GM12872 (cell line): ENCODE results near the gene RIC8A.

Experiments
- TF ChIP-seq, protein P1 (sequence below): IDR thresholded peaks from 3 replicates; pipeline ENCODE4 v1.5.1; 2011; ENCODE audit warnings: low read depth, mild to moderate bottlenecking, low read length, moderate library complexity; ENCODE audit not compliant: insufficient read depth

Gene RIC8A

DNA sequence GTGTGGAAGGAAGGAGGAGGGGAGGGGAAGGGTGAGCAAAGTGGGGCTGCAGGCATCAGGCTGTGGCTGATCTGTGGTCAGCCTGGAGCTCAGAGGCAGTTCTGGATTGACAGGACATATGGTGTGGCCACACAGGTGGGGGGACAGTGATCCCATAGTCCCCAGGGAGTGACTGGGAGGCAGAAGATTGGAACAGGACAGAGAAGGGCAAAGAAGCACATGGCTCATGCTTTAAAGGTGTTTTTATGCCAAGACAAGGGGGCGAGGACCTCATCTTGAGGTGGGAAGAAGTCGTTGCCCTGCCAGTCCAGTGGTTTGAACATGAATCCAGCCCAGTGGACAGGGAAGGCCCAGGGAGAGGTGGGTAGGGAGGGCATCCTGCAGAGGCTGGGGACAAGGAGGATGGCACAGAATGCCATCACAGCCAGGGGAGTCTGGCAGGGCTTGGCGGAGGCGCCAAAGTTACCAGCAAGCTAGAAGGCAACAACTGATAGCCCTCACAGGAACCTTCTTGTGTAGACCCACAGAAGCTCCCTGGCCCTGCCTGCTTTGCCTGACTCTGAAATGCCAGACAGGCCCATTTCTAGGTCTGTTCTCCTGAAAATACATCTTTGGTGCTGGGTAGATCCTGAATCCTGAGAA lies 3.4 kb upstream of the RIC8A start:
- TF ChIP-seq, protein P1, sequence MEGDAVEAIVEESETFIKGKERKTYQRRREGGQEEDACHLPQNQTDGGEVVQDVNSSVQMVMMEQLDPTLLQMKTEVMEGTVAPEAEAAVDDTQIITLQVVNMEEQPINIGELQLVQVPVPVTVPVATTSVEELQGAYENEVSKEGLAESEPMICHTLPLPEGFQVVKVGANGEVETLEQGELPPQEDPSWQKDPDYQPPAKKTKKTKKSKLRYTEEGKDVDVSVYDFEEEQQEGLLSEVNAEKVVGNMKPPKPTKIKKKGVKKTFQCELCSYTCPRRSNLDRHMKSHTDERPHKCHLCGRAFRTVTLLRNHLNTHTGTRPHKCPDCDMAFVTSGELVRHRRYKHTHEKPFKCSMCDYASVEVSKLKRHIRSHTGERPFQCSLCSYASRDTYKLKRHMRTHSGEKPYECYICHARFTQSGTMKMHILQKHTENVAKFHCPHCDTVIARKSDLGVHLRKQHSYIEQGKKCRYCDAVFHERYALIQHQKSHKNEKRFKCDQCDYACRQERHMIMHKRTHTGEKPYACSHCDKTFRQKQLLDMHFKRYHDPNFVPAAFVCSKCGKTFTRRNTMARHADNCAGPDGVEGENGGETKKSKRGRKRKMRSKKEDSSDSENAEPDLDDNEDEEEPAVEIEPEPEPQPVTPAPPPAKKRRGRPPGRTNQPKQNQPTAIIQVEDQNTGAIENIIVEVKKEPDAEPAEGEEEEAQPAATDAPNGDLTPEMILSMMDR = no peak

DNA sequence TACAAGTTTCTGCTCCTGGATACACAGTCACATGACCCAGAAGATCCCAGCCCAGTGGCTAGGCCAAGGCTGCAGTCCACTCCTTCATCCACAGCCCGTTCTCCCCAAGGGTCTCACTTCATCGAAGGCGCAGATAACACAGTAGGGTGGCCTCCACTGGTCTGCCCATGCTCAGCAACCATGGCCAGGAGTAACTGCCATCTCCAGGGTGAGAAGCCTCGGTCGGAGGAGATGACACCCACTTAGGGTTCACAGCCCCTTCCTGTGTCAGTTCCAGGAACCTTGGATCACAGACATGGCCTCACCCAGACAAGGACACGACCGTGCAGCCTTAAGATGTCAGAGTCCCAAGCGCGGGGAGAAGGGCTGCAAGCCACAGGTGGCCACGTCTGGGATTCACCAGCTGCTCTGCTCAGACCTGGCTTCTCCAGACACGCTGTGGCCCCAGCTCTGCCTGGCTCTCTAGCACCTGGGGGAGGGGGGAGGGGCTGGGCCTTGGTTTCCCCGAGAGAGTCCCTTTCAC lies 2.9 kb upstream of the RIC8A start:
- TF ChIP-seq, protein P1 = no peak

DNA sequence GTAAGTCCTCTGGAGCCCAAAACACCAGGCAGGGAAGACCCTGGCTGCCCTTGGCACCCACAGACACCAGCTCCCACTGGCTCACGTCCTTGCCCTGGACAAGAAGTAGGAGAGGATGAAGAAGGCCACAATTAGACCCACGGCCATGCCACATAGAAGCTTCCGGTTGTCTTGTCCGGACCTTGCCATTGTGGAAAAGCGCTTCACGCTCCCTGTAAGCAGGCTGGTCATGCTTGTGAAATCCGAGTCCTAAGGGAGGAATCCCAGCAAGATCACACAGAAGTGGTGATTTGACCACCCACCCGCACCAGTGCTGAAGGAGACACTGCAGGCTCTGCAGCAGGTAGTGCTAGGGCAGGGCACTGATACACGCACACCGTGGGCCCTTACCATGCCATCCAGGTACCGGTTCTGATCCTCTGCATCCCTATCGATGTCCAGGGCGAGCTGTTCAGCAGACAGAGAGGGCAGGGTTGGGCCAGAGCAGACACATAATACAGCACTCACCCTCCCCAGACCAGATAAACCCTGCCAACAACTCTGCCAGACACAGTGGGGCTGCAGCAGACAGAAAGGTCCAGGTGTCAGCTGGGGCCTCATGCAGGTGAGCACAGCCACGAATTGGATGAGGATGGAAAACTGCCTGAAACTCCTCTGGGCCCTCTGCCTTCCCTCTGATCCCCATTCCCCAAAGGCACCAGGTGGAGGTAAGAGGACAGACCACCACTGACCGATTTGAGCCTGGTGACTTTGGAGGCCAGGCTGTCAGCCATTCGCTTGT lies 2.1 kb upstream of the RIC8A start:
- TF ChIP-seq, protein P1 = no peak

GRCh38 chr11:206002-206384 lies 1.5 kb upstream of the RIC8A start:
- TF ChIP-seq, protein P1 = no peak

- TF ChIP-seq, protein P1 = no peak
Measured at GRCh38 chr11:206526-207207, 841 bp upstream of the RIC8A start.

DNA sequence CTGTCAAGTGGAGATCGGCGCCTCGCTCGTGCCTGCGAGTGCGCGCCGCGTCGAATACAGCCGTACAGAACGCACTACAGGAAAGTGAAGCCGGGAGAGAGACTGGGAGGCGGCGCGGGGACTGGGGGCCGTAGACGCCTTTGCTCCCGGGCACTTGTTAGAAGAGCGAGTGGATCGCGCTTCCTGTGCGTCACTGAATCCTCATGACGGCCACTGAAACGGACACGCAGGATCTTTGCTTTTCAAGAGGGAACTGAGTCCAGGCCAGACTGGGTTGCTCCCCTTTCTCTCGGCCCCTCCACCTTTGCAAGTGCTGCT lies 314 bp downstream of the RIC8A start:
- TF ChIP-seq, protein P1 = no peak

DNA sequence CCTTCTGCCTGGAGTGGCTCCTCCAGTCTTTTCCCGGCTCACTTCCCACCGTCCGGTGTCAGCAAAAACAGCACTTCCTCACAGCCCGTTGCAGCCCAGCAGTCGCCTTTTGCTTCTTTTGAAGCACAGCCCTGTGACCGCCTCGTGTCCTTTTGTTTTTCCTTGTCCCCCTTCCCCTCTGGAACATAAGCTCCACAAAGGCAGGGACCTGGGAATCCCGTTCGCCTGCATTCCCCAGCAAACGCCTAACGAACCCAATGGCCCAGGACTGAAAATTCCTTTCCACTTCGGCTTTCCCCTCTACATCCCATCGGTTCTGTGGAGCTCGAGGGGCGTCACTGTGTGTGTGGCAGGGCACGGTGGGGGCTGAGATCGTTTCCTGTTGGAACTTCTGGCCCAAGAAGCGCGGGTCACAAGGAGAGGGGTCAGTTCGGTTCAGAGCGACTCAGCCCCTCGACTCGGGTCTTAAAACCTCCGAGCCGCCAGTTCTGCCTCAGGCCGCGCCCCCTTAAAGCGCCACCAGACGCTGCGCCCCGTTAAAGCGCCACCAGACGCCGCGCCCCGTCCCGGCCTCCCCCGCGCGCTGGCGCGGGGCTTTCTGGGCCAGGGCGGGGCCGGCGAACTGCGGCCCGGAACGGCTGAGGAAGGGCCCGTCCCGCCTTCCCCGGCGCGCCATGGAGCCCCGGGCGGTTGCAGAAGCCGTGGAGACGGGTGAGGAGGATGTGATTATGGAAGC lies 841 bp downstream of the RIC8A start:
- TF ChIP-seq, protein P1 = no peak
